LHCN-M2 (cell line): ENCODE measurements around the gene PRXL2B. TPM values are rescaled to one million over a fixed set of nuclear protein-coding genes. Genes with fewer than 3 reads are reported as not detected.
"Not testable (repeated sequence)": the region's sequence is repeated elsewhere in the genome, so short reads cannot be mapped to it uniquely, and the experiment has no call there.

Source experiments
- DNase-seq: peaks from one replicate; pipeline ENCODE4 v3.0.0-alpha.2; 2012; ENCODE audit warnings: low read depth
- polyA plus RNA-seq: library from polyadenylated mRNA; unstranded; fragments of >200 nt; gene quantifications from one replicate; pipeline ENCODE4 v1.2.1, GENCODE V29; 2012; ENCODE audit warnings: missing spikeins
- total RNA-seq: library from RNA; depleted of rRNA; stranded (reverse); fragments of >200 nt; gene quantifications from 2 replicates; pipeline ENCODE4 v1.2.3, GENCODE V29; 2014; rRNA removed

Gene PRXL2B
- 39.6 and 40.7 TPM in 2 replicates for total RNA-seq
- 31.1 TPM for polyA plus RNA-seq

GRCh38 chr1:2586154-2587070 lies at the start of gene PRXL2B:
Gene PRXL2B, plus strand, starts transcription at chr1:2586777. Its CDS starts 109 bp downstream, at chr1:2586886.
- DNase-seq: peak; percentile 98

- no peak for DNase-seq
These were observed 48.8 kb upstream of the PRXL2B start for GRCh38 chr1:2537784-2538115.

- DNase-seq: no peak
These were observed 48.2 kb upstream of the PRXL2B start for GRCh38 chr1:2538376-2538775.

- DNase-seq: no peak
These were observed 47.7 kb upstream of the PRXL2B start for GRCh38 chr1:2538872-2539271.

GRCh38 chr1:2539312-2539907 lies 47.2 kb upstream of the PRXL2B start:
- DNase-seq: no peak

GRCh38 chr1:2540816-2541492 lies 45.6 kb upstream of the PRXL2B start:
- DNase-seq: no peak

- DNase-seq: no peak
These were observed 44.8 kb upstream of the PRXL2B start for GRCh38 chr1:2541619-2542245.

GRCh38 chr1:2542246-2542915 lies 44.2 kb upstream of the PRXL2B start:
- no peak for DNase-seq

- no peak for DNase-seq
These were observed 43.0 kb upstream of the PRXL2B start for GRCh38 chr1:2543543-2544092.

GRCh38 chr1:2544093-2544874 lies 42.3 kb upstream of the PRXL2B start:
- DNase-seq: no peak

- DNase-seq: no peak
These were observed 41.5 kb upstream of the PRXL2B start for GRCh38 chr1:2544875-2545640.

- no peak for DNase-seq
These were observed 40.6 kb upstream of the PRXL2B start for GRCh38 chr1:2545754-2546514.

GRCh38 chr1:2546515-2547209 lies 39.9 kb upstream of the PRXL2B start:
- peak; percentile 24 for DNase-seq

- DNase-seq: no peak
These were observed 39.1 kb upstream of the PRXL2B start for GRCh38 chr1:2547210-2548067.

GRCh38 chr1:2548068-2548589 lies 38.4 kb upstream of the PRXL2B start:
- peak; percentile 32 for DNase-seq

- DNase-seq: not testable (repeated sequence)
These were observed 37.1 kb upstream of the PRXL2B start for GRCh38 chr1:2549367-2550029.
